Mucosa of descending colon (tissue), 3 donors: Measurements from ENCODE around the gene ELF2. TPM values are rescaled to one million over a fixed set of nuclear protein-coding genes. Genes with fewer than 3 reads are reported as not detected.

Source experiments
- ATAC-seq: fragments of 200-7000 bp; cut with Tn5 transposase; one replicate; pipeline ENCODE4 v1.9.1; 2020; ENCODE audit warnings: mild to moderate bottlenecking, moderate library complexity
- DNase-seq, 3 donors: peaks; one replicate each; pipeline ENCODE4 v3.0.0-alpha.2; 2020
- H3K36me3 ChIP-seq: fragments of 200-600 bp; one replicate; pipeline ENCODE4 v1.8.0; 2021; ENCODE audit warnings: low read depth, mild to moderate bottlenecking
- H3K4me1 ChIP-seq: fragments of 200-600 bp; one replicate; pipeline ENCODE4 v1.8.0; 2021; ENCODE audit warnings: low read depth, mild to moderate bottlenecking
- H3K4me3 ChIP-seq: fragments of 200-600 bp; one replicate; pipeline ENCODE4 v1.8.0; 2021; ENCODE audit warnings: mild to moderate bottlenecking
- H3K9me3 ChIP-seq: fragments of 200-600 bp; one replicate; pipeline ENCODE4 v1.8.0; 2021; ENCODE audit warnings: mild to moderate bottlenecking
- CTCF ChIP-seq: fragments of 200-600 bp; IDR thresholded peaks from one replicate; pipeline ENCODE4 v1.8.0; 2022; ENCODE audit warnings: antibody characterized with exemption, mild to moderate bottlenecking
- intact Hi-C, 2 donors: fragments of 100-400 bp; cut with DNase I in 1 of 2; cut with micrococcal nuclease in 1 of 2; formaldehyde crosslinking; loops; one replicate each; pipeline versions ENCODE4 v1.11.0 to v1.11.1; 2022; cut with DNase I, micrococcal nuclease
- total RNA-seq, 3 donors: library from RNA; stranded (reverse); fragmentation: NEBNext Ultra II Directional in 2 of 3; extraction: Animal tissue kit (Norgen Biotek cat#: 25700) in 2 of 3; gene quantifications; one replicate each; pipeline versions ENCODE4 v1.2.1 to v1.2.4, GENCODE V29; 2021 to 2023
- donor health status: DM: no; HTN: no; CAD: no; lungs with moderate emphysema.
- donor health status: DM: no; HTN: no; CAD: no.
- donor health status: DM: no; HTN: yes; CAD: no.

ELF2 gene
- total RNA-seq, 3 donors from 2014 or later = 34.9 to 67.2 (median 51.9) TPM

- TF ChIP-seq CTCF = no peak
- DNase-seq (peak; percentile 95 to 97 (median 97)), ATAC-seq (peak; percentile 85)
- Histone ChIP-seq H3K9me3 (no peaks in the 10 kb centered on the region), H3K4me1 (peaks cover 11% of the 10 kb centered on the region), H3K4me3 (peak overlapping the region; percentile 91), H3K36me3 (no peaks in the 10 kb centered on the region)
- intact Hi-C loops = no loop called here
These were observed 1.0 kb upstream of the ELF2 start for GRCh38 chr4:139177869-139178619.

- intact Hi-C loops = no loop called here
These were observed 543 bp downstream of the ELF2 start for GRCh38 chr4:139176302-139177048.

GRCh38 chr4:139175646-139176301 is 1.2 kb downstream of the ELF2 start:
- peak overlapping the region; percentile 91 for H3K4me3 ChIP-seq
- no peak for TF ChIP-seq CTCF
- DNase-seq (no peak), ATAC-seq (no peak)
- no peaks in the 10 kb centered on the region for H3K36me3 ChIP-seq
- no peaks in the 10 kb centered on the region for H3K9me3 ChIP-seq
- intact Hi-C loops = no loop called here
- peaks cover 11% of the 10 kb centered on the region for H3K4me1 ChIP-seq

More at GRCh38 chr4:139176302-139177048, 543 bp downstream of the ELF2 start:
- DNase-seq = peak; percentile 88 to 90 (median 89)
- peaks cover 11% of the 10 kb centered on the region for H3K4me1 ChIP-seq
- no peaks in the 10 kb centered on the region for H3K9me3 ChIP-seq
- no peaks in the 10 kb centered on the region for H3K36me3 ChIP-seq
- peak overlapping the region; percentile 91 for H3K4me3 ChIP-seq
- ATAC-seq = peak; percentile 61
- TF ChIP-seq CTCF = no peak

GRCh38 chr4:139171876-139172691 is 4.9 kb downstream of the ELF2 start:
- intact Hi-C loops = no loop called here
- no peak for TF ChIP-seq CTCF
- H3K4me1 ChIP-seq = peaks cover 7% of the 10 kb centered on the region
- ATAC-seq (no peak), DNase-seq (no peak)
- no peaks in the 10 kb centered on the region for H3K36me3 ChIP-seq
- no peaks in the 10 kb centered on the region for H3K9me3 ChIP-seq
- H3K4me3 ChIP-seq = no peak overlapping the region

GRCh38 chr4:139170932-139171331 is 6.1 kb downstream of the ELF2 start:
- DNase-seq = no peak
- intact Hi-C loops = no loop called here

More at GRCh38 chr4:139170932-139171331, 6.1 kb downstream of the ELF2 start:
- Histone ChIP-seq H3K36me3 (no peaks in the 10 kb centered on the region), H3K9me3 (no peaks in the 10 kb centered on the region), H3K4me1 (peaks cover 7% of the 10 kb centered on the region), H3K4me3 (no peak overlapping the region)
- no peak for ATAC-seq
- TF ChIP-seq CTCF = no peak
